Measurements from ENCODE around the gene COLQ.
A peak's percentile ranks its signal among the peaks of the same experiment; 100 is the strongest.
"Not testable (repeated sequence)": the region's sequence is repeated elsewhere in the genome, so short reads cannot be mapped to it uniquely, and the experiment has no call there.

COLQ gene

DNA sequence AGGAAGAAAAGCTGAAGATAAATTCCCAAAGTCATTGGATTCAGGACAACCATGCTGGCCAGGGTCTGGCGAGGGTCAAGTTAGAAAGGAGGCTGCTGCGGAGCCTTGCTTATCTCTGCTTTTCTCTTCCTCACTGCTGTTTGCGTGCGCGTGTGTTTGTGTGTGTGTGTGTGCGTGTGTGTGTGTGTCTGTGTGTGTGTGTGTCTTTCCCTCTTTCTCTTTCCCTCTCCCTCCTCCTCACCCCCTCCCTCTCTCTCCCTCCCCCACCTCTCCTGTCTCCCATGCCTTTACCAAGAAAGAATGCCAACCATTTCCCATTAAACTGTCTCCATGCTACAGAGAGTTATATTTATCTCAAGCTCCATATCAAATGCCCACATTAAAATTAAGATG is at the start of gene COLQ:
Gene COLQ (minus strand): TSS at position 134 of the 393 bp plus-strand sequence. CDS start 81 bp downstream, at position 53.
- no peak for DNase-seq

DNA sequence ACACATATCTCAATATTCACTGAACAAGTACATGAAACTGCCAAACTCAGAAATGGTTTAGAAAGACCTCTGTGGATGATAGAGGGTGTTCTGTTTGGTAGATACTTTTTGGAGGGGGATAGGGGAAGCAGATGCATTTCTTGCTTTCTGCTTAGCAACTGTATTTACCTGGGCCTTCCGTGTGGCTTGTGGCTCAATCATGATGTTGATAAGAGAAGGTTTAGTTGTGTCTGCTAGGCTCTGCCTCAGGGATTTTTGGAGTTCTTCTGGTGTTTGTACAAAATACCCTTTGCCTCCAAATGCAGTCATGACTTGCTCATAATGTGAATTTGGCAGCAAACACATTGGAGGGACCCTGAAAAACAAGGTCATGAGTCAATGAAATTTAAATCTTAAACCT is 41.7 kb upstream of the COLQ start:
- DNase-seq: no peak

DNA sequence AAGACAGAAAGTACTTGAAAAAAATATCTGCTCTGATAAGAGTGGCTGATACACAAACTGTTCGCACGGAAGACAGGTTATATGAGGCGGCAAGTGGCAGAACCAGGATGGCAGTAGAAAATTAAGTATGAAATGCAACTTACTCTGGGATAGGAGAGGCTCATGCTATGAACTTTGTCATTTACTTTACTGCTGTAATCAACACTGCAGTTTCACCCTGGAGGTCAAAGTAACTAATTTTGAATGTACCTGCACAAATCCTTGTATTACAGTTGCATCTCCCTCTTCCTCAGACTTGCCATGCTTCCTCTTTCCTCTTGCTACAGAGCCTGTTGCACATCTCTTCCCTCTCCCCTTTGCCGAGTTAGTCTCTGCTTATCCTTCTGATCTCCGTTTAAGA is 41.1 kb upstream of the COLQ start:
- DNase-seq: no peak

DNA sequence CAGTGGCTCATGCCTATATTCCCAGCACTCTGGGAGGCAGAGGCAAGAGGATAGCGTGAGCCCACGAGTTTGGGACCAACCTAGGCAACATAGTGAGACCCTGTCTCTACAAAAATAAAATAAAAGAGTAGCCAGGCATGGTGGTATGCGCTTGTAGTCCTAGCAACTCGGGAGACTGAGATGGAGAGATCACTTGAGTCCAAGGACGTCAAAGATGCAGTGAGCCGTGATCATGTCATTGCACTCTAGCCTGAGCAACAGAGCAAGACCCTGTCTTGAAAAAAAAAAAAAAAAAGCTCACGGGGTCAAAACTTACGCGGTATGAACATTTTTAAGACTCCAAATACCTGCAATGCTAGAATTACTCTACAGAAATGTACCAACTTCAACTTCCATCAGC is 37.1 kb upstream of the COLQ start:
- DNase-seq: no peak

DNA sequence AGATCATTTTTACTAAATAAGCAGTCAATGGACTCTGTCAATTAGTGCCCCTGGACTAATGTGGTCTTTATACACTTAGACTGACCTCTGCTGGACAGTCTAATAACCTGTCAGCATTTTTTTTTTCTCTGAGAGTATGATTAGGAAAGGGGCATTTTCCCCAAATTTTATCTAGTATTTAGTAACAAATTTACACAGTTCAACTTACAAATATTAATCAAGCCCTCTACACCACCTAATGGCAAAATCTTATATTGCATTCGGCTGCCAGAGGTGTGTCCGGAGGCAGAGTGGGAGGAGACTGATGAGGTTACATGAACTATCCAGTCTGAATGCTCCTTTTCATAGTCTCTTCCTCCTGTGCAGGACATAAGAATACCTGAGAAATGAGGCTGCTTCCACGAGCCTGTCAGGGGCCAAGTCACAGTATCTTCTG is 36.0 kb upstream of the COLQ start:
- peak; percentile 77 for DNase-seq

DNA sequence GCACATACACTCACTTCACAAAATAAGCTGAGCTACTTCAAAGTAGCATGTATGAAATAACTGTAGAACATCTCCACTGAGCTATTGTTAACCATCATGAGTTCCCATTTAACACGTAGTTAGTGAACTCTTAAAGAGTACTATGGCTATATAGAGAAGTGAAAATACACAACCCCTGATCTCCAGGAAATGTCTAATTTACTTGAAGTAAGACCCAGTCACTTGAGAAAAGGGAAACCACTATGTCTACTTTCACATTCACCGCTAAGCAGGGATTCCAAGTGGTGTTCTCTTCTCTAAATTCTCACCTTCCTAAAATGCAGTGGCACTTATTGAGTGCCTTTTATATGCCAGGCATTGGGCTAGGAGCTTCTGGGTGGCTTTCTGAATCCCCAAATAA is 35.0 kb upstream of the COLQ start:
- no peak for DNase-seq

DNA sequence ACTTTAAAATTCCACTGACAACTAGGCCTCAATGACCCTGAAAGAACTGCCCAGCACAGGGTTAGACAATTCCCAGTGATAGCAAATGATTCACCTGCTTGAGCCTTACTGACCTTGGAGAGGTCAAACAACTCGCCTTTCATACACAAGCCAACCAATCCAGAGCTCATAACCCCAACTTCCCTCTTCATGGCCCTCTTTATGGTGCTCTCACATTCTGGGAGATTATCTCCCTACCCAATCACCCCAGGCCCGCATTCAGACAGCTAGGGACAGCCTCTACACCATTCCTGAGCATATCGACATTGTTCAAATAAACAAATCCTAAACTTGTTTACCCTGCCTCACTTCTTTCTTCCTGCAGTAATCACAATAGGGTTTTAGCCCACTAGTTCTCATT is 32.2 kb upstream of the COLQ start:
- no peak for DNase-seq

DNA sequence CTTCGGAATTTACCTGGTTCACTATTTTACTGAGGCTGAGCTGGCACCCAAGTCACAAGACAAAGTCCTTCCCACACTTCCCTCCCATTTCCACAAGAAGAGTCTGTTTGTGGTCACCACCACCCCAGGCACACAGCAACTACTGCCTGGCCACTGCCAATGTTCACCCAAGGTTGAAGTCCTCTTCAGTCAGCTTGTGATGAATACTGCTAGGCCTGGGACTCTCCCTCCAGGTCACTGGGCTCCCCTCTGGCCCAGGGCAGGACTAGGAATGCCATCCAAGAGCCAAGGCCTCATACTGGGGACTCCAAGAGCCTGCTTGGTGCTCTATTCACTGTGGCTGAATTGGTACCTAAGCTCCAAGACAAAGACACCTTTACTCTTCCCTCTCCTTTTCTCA is 30.4 kb upstream of the COLQ start:
- no peak for DNase-seq

DNA sequence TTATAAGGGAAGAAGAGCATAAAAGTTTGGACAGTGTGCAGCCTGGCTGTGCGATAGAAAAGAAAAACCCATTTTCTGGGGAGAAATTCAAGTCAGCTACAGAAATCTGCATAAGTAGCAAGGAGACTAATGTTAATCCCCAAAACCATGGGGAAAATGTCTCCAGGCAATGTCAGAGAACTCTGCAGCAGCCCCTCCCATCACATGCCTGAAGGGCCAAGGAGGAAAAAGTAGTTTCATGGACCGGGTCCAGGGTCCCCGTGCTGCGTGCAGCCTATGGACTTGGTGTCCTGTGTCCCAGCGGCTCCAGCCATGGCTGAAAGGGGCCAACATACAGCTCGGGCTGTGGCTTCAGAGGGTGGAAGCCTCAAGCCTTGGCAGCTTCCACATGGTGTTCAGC is 28.3 kb upstream of the COLQ start:
- no peak for DNase-seq

DNA sequence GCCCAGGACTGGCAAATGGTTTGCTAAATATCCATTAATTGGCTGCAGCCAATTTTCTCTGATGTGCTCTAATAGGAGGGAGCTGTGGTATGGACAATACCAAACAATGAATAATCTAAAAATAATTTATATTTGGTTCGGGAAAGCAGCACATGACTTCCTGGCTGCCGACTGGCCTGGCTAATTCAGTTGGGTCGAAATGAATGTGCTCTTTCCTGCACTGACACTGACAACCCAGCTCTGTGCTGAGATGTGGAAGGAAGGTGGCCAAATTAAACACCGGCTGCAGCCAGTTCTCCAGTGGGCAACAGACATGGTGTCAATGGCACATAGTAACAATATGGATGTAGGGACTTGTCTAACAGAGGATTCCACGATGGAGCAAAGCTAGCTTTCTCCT is 21.1 kb upstream of the COLQ start:
- DNase-seq: no peak

DNA sequence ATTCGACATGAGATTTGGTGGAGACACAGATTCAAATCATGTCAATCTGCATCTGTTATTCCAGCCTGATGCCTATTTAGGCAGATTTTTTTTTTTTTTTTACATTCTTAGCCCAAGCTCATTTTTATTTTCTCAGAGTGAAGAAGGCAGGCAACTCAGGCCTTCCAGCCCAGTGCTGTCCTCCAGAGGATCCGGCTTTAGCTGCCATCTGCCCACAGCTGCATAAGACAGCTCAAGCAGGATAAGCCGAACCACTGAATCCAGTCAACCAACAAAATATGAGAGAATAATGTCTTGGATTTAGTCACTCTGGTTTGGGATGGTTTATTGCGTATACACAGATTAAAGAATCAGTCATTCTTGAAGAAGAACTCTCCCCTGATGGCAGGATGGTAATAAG is 19.9 kb upstream of the COLQ start:
- no peak for DNase-seq

DNA sequence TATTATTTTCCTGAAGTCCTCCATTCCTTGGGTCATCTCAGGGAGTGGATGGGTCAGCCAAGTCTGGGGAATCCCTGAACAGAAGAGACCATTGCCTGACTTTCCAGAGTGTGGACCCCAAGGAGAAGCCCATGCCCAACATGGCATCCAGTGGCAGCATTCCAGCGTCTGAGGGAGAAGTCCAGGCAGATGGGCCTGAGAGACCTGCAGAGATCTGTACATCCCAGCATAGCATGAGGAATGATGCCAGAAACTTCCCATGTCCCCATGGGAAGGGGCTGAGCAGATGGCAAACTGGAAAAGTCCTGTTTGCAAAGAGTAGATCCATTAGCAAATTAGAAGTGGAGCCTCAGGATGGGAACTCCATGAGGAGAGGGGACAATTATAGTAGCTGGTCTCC is 17.6 kb upstream of the COLQ start:
- no peak for DNase-seq

DNA sequence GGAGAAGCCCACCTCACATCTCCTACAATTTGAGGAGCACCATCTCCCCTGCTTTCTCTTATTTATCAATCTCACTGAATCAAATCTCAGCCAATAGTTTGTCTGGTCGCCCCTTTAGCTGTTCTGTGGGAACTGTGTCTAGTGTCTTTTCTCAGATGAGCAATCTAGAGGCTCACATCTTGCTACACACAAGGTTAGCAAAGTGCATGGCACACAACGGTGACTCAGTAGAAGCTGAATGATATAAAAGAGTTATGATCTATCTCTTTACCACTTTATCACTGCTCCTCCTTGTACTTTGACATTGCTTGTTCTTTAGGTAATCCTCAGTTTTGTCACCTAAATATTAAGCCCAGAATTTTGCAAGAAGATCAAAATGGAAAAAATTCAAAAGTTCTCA is 16.8 kb upstream of the COLQ start:
- DNase-seq: no peak

DNA sequence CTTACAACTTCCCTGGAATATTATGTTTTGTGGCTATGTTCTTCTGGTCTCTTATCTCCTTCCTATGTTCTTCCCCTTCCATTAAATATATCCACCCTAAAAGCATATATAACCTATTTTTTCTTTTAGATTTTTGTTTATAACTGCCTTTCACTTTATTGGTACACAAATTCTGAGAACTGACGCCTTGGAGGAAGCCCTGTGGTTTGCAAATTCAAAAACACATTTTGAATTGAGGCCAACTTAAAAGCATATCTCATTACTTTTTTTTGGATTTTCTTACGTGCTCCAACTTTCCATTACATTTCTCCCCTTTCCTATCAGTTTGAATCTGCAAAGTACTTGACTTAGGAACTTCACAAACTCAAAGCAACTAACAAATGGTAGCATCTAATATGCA is 15.3 kb upstream of the COLQ start:
- no peak for DNase-seq

DNA sequence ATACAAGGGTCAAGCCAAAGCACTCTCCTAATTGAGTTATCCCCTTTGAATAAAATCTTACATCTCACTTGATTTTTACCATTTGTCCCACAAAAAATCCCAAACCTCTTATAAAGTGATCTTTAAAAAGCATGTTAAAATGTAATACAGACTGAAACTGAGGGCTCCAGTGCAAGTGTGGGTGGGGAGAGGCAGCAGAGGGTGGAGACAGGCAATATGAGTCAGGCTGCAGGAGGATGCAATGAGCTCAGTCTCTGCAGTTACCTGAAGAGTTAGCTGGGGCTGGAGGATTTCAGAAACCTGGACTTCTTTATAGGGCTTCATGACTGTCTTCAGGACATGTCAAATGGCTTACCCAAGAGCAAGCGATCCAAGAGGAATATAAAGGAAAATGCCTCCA is 14.2 kb upstream of the COLQ start:
- no peak for DNase-seq

DNA sequence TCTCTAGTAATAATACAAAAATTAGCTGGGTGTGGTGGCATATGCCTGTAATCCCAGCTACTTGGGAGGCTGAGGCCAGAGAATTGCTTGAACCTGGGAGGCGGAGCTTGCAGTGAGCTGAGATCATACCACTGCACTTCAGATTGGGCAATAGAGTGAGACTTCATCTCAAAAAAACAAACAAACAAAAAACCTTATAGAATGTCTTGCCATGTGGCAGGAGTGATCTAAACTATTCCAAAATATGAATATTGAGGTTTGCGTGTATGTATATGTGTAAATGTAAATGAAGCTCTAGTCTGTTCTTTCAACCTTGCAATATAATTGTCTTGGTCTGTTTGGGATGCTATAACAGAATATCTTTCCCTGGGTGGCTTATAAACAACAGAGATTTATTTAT is 11.1 kb upstream of the COLQ start:
- DNase-seq: not testable (repeated sequence)

DNA sequence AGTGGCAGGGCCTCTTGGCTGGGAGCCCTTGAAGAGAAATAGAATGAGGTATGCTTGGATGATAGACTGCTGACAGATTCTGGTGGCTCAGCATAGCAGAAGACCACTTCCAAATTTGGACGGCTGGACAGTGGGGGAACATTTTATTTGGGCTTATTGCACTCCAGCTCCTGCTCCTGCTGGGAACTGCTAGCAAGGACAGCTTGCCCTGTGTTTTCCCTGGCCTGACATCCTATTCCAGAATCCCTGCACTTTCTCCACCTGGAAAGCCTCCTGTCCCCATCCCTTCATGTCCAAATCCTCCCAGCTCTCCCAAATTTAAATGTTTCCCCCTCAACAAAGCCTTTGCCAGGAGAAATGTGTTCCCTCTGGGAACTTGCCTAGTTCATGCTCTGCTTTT is 9.8 kb upstream of the COLQ start:
- DNase-seq: no peak

DNA sequence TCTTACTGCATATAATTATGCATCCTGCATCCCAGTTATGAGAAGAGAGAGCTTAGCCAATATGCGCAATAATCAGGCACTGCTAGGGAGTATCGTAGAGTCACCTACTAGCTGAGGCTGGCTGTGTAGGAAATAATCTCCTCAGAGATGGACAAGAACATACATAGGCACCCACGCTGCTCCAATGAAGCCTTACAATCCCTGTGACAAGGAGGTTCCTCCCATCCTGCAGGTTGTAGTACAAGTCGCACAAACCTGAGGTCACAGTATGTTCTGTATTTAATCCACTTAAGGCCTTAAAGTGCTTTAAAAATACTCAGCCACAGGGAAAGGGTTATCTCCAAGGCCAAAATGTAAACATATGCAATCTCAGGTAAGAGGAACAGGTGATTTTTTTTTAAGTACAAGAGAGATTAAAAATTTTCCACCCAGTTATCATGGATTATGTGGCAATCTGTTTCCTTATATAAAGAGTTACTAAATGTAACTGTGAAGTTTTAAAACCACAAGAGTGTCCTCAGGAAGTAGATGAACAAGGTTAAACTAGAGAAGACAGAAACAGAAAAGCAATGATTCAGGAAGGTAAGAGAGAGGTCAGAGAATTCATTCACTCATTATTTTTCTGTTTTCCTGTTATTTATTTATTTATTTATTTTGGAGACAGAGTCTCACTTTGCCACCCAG is 7.5 kb upstream of the COLQ start:
- no peak for DNase-seq

DNA sequence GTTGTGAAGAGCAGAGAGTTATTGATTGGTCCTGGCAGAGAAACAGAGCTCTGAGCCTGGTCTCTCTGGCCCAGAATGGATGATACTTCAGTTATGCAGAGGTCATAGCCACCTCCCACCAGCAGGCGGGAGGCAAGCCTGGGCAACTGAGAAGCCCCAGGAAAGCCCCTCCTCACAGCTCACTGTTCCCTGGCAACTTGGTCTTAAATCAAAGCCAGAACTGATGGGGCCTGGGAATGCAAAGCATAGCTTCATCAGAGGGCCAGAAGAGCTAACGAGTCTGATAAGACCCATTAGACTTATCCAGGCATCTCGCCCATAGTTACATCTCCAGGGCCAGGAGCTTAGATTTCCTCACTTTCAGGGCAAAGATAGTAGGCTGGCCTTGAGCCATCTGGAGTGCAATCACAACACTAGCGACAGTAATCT is 5.5 kb upstream of the COLQ start:
- DNase-seq: no peak

DNA sequence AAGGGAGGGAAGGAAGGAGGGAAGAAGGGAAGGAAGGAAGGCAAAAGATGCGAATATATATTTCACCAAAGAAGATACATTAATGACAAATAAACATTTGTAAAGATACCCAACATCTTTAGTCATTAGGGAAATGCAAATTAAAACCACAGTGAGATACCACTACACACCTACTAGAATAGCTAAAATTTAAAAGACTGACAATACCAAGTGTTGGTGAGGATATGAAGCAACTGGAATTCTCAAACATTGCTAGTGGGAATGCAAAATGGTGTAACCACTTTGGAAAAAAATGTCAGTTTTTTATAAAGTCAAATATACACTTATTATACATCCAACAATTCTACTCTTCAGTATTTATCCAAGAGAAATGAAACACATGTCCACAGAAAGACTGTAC is 4.3 kb upstream of the COLQ start:
- DNase-seq: no peak

DNA sequence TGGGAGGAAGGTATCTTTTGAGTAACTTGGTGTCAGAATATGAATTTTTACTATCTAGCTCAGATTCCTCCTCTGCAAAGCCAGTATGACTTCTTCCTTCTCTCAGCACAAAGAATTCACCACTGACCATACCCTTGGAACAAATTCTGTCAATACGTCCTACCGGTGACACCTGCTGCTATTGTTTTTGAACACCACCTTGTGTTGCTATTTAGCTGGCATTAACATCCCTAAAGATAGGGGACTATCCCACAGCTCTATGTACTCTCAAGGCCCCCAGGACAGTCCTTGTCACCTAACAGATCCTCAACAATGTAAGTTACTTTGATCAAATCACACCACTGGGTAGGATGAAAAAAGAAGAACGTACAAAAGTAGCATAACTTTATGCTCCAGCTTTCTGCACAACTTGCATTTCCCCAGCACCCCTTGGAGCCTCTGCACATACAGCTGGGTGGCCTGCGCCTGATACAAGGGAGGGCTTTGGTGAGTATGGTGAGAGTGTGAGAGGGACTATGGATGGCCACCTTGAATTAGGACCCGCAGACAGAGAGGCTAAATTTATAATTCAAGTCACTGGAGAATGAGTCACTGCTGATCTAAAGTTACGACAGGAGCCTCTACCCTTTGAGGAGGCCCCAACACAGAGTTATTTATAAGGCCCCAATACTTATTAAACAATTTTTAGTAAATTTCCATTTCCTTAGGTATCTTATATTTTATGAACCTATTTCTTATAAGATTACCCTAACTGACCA is 2.3 kb upstream of the COLQ start:
- no peak for DNase-seq

DNA sequence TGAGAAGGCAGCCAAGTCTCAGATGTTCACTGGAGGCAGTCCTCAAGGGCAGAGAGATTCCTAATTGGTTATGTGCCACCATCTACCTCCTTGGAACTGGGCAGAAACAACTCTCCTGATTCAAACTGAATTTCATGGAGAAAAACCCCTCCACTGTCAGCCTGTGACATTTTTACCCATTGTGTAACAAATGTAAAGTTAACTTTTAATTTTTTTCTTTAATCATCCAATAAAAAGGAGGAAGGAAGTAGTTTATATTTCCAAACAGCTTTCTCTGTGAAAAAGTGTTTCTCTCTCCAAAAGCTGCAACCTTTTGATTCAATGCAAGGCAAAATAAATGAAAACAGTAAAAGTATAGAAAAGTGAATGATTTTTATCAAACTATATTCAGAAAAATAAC is 510 bp upstream of the COLQ start:
- no peak for DNase-seq

DNA sequence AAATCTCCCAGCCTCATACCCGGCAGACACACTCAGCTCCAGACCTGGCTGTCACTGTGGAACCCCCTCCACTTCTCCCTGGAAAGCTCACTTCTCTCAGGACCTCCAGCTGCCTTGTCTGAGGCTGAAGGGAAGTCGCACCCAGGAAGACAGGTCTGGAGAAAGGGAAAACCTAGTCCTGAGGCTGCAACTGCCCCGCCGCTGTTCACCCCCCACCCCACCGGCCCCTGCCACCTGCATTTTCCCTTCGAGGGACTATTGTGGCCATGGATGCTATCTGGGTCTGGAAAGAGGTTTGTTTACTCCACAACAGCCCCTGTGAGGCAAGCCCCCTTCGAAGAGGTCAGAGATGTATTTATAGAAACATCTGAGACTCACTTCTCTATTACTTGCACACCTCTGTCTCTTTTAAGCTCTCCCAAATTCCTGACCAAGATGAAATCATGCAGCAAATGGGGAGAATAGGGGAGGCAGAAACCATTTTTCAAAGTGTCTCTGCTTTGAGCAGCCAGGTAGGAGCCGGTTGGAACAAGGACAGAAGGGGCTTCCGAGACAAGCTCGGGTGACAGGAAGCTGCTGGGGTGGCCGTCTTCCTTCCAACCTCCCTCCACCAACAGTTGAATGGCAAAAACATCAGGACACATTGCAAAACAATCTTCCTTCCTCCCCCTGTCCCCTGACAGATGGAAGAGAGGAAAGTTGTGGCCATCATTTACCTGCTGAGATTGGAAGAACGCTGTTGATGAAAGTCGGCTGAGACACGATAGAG is 518 bp downstream of the COLQ start:
- no peak for DNase-seq

DNA sequence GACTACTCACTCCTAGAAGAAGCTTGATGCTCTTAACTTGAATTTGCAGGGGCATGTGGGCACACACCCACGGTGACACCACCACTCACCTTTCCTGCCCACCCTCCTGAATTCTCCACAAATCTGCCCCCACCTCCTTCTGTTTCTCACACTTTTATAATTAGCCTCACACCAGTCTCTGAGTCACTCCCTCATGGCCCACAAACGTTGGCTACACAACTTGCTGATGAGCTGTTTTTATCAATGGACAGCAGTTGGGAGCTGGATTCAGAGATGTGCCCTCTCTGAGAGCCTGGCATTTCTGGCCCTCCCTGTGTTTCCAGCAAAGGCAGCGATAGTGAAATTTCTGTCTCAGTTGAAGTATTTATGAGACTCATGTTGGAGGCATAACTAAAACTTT is 1.3 kb downstream of the COLQ start:
- no peak for DNase-seq

Measured in EL (cell line).